Astrocyte (in vitro differentiated cells and primary cell): ENCODE results near the gene HYOU1. TPM values are rescaled to one million over a fixed set of nuclear protein-coding genes. Genes with fewer than 3 reads are reported as not detected.
"Not testable (repeated sequence)": the region's sequence is repeated elsewhere in the genome, so short reads cannot be mapped to it uniquely, and the experiment has no call there.

Source experiments
- DNase-seq: peaks from one replicate; pipeline ENCODE4 v3.0.0-alpha.2; 2010; ENCODE audit warnings: low read depth
- FAIRE-seq: peaks from 2 replicates; lab custom pipeline; 2011; peaks lifted over from hg19 to GRCh38; lab: Jason Lieb, UNC
- H2AFZ ChIP-seq: 2 replicates; pipeline ENCODE4 v1.6.0; 2012; ENCODE audit warnings: low read depth, low read length, inconsistent platforms
- H3K27ac ChIP-seq: 2 replicates; pipeline ENCODE4 v1.5.1; 2011; ENCODE audit warnings: low read depth, low read length, inconsistent platforms
- H3K27me3 ChIP-seq: 2 replicates; pipeline ENCODE4 v1.6.0; 2011; ENCODE audit warnings: low read length, inconsistent platforms; ENCODE audit not compliant: insufficient read depth
- H3K36me3 ChIP-seq: 2 replicates; pipeline ENCODE4 v1.5.1; 2011; ENCODE audit warnings: low read length, inconsistent platforms; ENCODE audit not compliant: insufficient read depth
- H3K4me1 ChIP-seq: 2 replicates; pipeline ENCODE4 v1.5.1; 2011; ENCODE audit warnings: low read length, inconsistent platforms; ENCODE audit not compliant: insufficient read depth
- H3K4me2 ChIP-seq: 2 replicates; pipeline ENCODE4 v1.6.0; 2012; ENCODE audit warnings: low read length, inconsistent platforms
- H3K4me3 ChIP-seq: 2 replicates; pipeline ENCODE4 v1.5.1; 2011; ENCODE audit warnings: low read depth, mild to moderate bottlenecking, low read length, inconsistent platforms; ENCODE audit not compliant: insufficient read depth
- H3K79me2 ChIP-seq: 2 replicates; pipeline ENCODE4 v1.6.0; 2012; ENCODE audit warnings: mild to moderate bottlenecking, low read length, inconsistent platforms; ENCODE audit not compliant: insufficient read depth
- H3K9ac ChIP-seq: 2 replicates; pipeline ENCODE4 v1.6.0; 2012; ENCODE audit warnings: mild to moderate bottlenecking, low read length, inconsistent platforms
- H3K9me3 ChIP-seq: 2 replicates; pipeline ENCODE4 v1.5.1; 2012; ENCODE audit warnings: low read depth, mild to moderate bottlenecking, low read length, inconsistent platforms; ENCODE audit not compliant: insufficient read depth
- H4K20me1 ChIP-seq: 2 replicates; pipeline ENCODE4 v1.6.0; 2012; ENCODE audit warnings: low read length, inconsistent platforms; ENCODE audit not compliant: insufficient read depth
- H3K27ac Mint-ChIP-seq: one replicate; pipeline ENCODE4 v1.8.0; 2021; ENCODE audit warnings: mild to moderate bottlenecking, mixed read lengths; ENCODE audit not compliant: unreplicated experiment
- H3K27me3 Mint-ChIP-seq: one replicate; pipeline ENCODE4 v1.8.0; 2021; ENCODE audit warnings: low read depth, mixed read lengths; ENCODE audit not compliant: unreplicated experiment
- H3K36me3 Mint-ChIP-seq: one replicate; pipeline ENCODE4 v1.8.0; 2021; ENCODE audit warnings: low read depth, mixed read lengths; ENCODE audit not compliant: unreplicated experiment
- H3K4me1 Mint-ChIP-seq: one replicate; pipeline ENCODE4 v1.8.0; 2021; ENCODE audit warnings: low read depth, mixed read lengths; ENCODE audit not compliant: unreplicated experiment
- H3K4me3 Mint-ChIP-seq: one replicate; pipeline ENCODE4 v1.8.0; 2021; ENCODE audit warnings: mild to moderate bottlenecking, moderate library complexity, mixed read lengths; ENCODE audit not compliant: unreplicated experiment
- H3K9me3 Mint-ChIP-seq: one replicate; pipeline ENCODE4 v1.8.0; 2021; ENCODE audit warnings: mild to moderate bottlenecking, mixed read lengths; ENCODE audit not compliant: unreplicated experiment
- EZH2 ChIP-seq: IDR thresholded peaks from 2 replicates; pipeline ENCODE4 v1.6.1; 2012; ENCODE audit warnings: mild to moderate bottlenecking, low read length, inconsistent platforms; ENCODE audit not compliant: insufficient read depth
- total RNA-seq: library from RNA; stranded (reverse); gene quantifications from 2 replicates; pipeline ENCODE4 v1.2.1, GENCODE V29; 2021
- TF ChIP-seq, protein P1 (sequence below): IDR thresholded peaks from 2 replicates; pipeline ENCODE4 v1.5.1; 2011; ENCODE audit warnings: low read depth, mild to moderate bottlenecking, inconsistent platforms, low read length, moderate library complexity; ENCODE audit not compliant: insufficient read depth

The HYOU1 gene
- total RNA-seq, 1 donor from 2014 or later = 282 TPM

DNA sequence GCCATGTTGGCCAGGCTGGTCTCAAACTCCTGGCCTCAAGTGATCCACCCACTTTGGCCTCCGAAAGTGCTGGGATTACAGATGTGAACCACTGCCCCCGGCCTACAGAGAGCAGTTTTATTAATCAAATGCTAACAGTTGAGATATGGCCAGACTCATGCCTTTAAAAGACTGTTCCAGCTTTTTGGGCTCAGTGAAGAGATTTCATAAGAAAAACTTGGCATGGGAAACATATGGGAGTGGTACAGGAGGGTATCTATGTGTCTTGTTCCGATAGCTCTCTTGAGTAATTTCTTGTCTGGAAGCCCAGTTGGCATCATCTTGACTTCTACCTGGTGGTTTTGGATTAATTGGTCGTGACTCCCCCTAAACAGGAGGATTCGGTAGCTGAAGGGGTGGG is 18.1 kb downstream of the HYOU1 start:
- H3K27ac ChIP-seq = no peak overlapping the region
- H3K4me2 ChIP-seq = no peak overlapping the region
- Mint-ChIP-seq H3K36me3 (no peaks in the 10 kb centered on the region), H3K27ac (no peak overlapping the region), H3K27me3 (no peaks in the 10 kb centered on the region), H3K9me3 (no peaks in the 10 kb centered on the region), H3K4me1 (peaks cover 4% of the 10 kb centered on the region), H3K4me3 (no peak overlapping the region)
- no peaks in the 10 kb centered on the region for H3K27me3 ChIP-seq
- TF ChIP-seq, protein P1, sequence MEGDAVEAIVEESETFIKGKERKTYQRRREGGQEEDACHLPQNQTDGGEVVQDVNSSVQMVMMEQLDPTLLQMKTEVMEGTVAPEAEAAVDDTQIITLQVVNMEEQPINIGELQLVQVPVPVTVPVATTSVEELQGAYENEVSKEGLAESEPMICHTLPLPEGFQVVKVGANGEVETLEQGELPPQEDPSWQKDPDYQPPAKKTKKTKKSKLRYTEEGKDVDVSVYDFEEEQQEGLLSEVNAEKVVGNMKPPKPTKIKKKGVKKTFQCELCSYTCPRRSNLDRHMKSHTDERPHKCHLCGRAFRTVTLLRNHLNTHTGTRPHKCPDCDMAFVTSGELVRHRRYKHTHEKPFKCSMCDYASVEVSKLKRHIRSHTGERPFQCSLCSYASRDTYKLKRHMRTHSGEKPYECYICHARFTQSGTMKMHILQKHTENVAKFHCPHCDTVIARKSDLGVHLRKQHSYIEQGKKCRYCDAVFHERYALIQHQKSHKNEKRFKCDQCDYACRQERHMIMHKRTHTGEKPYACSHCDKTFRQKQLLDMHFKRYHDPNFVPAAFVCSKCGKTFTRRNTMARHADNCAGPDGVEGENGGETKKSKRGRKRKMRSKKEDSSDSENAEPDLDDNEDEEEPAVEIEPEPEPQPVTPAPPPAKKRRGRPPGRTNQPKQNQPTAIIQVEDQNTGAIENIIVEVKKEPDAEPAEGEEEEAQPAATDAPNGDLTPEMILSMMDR = no peak
- no peak for TF ChIP-seq EZH2
- H3K9ac ChIP-seq = no peak overlapping the region
- no peaks in the 10 kb centered on the region for H3K36me3 ChIP-seq
- no peaks in the 10 kb centered on the region for H3K4me1 ChIP-seq
- H2AFZ ChIP-seq = no peak overlapping the region
- H3K4me3 ChIP-seq = no peak overlapping the region
- DNase-seq = no peak
- no peaks in the 10 kb centered on the region for H4K20me1 ChIP-seq
- no peak for FAIRE-seq
- H3K9me3 ChIP-seq = no peaks in the 10 kb centered on the region
- no peaks in the 10 kb centered on the region for H3K79me2 ChIP-seq

DNA sequence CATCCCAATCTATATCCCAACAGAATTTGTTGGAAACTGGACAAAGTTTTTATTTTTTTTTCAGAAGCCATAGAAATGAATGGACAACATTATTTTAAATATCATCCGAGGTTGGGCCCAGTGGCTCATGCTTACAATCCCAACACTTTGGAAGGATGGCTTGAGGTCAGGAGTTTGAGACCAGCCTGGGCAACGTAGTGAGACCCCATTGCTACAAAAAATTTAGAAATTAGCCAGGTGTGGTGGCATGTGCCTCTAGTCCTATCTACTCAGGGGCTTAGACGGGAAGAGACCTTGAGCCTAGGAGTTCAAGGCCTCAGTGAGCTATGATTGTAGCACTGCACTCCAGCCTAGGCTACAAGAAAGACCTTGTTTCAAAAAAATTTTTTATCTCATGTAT is 22.2 kb downstream of the HYOU1 start:
- Histone ChIP-seq H3K4me3 (no peak overlapping the region), H3K79me2 (no peaks in the 10 kb centered on the region), H3K9me3 (no peaks in the 10 kb centered on the region), H3K4me1 (peaks cover 3% of the 10 kb centered on the region), H4K20me1 (no peaks in the 10 kb centered on the region), H3K4me2 (no peak overlapping the region), H3K27me3 (no peaks in the 10 kb centered on the region), H3K36me3 (no peaks in the 10 kb centered on the region), H3K9ac (no peak overlapping the region), H2AFZ (no peak overlapping the region), H3K27ac (no peak overlapping the region)
- Mint-ChIP-seq H3K27ac (no peak overlapping the region), H3K4me3 (no peak overlapping the region), H3K9me3 (no peaks in the 10 kb centered on the region), H3K27me3 (no peaks in the 10 kb centered on the region), H3K4me1 (peaks cover 2% of the 10 kb centered on the region), H3K36me3 (no peaks in the 10 kb centered on the region)
- FAIRE-seq = no peak
- TF ChIP-seq, protein P1 = no peak
- no peak for TF ChIP-seq EZH2
- no peak for DNase-seq

DNA sequence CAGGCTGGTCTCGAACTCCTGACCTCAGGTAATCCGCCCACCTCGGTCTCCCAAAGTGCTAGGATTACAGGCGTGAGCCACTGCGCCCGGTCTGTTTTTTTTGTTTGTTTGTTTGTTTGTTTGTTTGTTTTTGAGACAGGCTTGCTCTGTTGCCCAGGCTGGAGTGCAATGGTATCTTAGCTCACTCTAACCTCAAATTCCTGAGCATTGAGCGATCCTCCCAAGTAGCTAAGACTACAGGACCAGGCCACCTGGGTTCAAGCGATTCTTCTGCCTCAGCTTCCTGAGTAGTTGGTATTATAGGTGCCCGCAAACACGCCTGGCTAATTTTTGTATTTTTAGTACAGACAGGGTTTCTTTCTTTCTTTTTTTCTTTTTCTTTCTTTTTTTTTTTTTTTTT is 23.6 kb downstream of the HYOU1 start:
- not testable (repeated sequence) for H4K20me1 ChIP-seq, H3K9me3 Mint-ChIP-seq, H3K9ac ChIP-seq, H3K4me3 Mint-ChIP-seq, H3K9me3 ChIP-seq, H2AFZ ChIP-seq, FAIRE-seq, H3K4me2 ChIP-seq, H3K36me3 ChIP-seq, H3K79me2 ChIP-seq, H3K27me3 Mint-ChIP-seq, H3K36me3 Mint-ChIP-seq, H3K27ac Mint-ChIP-seq, H3K27ac ChIP-seq, DNase-seq, H3K27me3 ChIP-seq, H3K4me1 ChIP-seq, H3K4me3 ChIP-seq
- peaks cover 13% of the 10 kb centered on the region for H3K4me1 Mint-ChIP-seq
